NCI-H526 (cell line): Measurements from ENCODE around the gene RNF150.
"Not testable (repeated sequence)": the region's sequence is repeated elsewhere in the genome, so short reads cannot be mapped to it uniquely, and the experiment has no call there.

Experiments used
- DNase-seq, 2 experiments: peaks; one replicate each; lab custom pipeline; 2025; lab: John Stamatoyannopoulos, UW

Gene RNF150

DNA sequence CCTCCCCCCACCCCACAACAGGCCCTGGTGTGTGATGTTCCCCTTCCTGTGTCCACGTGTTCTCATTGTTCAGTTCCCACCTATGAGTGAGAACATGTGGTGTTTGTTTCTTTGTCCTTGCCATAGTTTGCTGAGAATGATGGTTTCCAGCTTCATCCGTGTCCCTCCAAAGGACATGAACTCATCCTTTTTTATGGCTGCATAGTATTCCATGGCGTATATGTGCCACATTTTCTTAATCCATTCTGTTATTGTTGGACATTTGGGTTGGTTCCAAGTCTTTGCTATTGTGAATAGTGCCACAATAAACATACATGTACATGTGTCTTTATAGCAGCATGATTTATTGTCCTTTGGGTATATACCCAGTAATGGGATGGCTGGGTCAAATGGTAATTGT is 312.7 kb downstream of the RNF150 start:
- DNase-seq: not testable (repeated sequence)

DNA sequence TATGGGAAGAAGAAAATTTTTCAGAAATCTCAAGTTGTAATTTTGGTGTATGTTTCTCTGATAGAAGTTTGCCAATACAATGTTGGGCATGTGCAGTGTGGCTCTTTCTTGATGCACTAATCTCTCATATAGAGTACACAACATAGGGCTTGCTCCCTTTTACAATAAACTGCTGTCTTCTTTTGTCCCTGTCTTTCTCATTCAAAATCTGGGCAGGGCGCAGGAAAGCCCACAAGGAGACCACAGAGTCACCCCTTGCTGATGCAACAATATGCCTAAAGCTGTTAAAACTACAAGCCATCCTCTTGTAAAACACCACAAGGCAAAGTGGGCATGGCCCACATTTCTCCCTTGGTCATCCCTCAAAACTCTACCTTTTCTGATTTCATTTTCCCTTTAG is 313.7 kb downstream of the RNF150 start:
- DNase-seq: no peak

DNA sequence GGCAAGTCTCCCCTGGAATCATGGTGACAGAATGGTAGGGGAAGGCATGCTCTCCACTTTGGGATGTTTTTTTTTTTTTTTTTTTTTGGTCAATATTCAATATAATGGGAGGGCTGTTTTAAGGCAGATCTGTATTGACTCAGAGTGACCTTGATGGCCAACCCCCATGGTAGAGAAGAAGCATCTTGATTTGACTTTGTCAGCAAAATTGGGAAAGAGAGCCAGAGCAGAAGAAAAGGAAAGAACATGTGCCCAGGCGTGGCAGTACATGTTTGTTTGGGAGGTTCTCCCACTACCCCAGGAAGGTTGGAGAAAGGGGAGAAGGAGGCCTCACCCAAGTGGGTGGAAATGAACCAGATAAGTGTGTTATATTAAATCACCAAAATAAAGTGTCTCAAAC is 314.8 kb downstream of the RNF150 start:
- no peak for DNase-seq

DNA sequence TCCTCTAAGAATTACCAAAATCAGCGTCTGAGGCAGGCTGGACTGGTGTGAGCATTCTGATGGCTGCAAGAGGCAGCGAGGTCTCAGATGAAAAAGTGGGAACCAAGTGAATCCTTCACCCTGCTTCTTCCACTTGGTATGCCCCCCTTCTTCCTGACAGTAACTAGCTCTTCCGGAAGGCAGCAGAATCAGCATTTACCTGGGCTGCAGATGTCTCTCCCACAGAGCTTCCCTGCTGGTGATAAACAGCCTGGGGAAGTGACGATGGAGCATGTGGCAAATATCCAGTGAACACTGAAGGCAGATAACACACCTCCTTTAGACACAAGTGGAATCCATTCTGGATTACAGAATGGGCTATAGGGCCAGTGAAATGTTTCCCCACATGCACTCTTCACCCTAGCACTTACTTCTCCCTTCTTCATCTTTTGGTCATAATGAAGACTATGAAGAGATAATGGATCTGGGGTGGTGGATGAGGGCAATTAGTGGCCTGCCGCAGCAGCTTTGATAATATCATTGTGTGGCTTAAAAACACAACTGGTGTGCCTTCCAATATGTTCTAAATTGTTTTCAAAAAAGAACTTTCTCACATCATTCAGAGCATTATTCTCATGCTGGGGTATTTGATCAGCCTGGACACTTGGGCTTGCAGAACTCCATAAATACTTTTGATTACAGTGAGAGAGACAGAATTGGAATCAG is 316.3 kb downstream of the RNF150 start:
- no peak for DNase-seq

DNA sequence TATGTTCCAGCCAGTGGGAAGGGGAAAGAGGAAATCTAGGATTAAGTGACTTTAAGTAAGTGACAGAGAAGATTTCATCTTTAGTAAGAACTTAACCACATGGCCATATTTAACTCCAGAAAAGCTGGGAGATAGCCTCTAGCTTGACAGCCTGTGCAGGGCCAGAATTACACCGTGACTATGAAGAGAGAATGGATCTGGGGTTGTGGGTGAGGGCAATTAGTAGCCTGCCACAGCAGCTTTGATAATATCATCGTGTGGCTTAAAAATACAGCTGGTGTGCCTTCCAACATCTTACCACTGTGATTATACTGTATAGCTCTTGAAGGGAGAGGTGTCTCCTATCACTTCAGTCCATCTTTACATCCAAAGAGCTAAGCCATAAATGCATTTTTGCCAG is 319.5 kb downstream of the RNF150 start:
- DNase-seq: no peak

DNA sequence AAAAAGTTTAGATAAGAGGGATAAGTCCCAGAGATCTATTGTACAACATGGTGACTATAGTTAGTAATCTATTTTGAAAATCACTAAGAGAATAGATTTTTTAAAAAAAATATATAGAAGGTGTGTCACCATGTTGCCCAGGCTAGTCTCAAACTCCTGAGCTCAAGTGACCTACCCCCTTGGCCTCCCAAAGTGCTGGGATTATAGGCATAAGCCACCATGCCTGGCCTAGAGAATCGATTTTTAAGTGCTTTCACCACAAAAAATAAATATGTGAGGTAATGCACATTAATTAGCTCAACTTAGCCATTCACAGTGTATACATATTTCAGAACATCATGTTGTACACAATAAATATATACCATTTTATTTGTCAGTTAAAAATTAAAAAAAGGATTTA is 320.4 kb downstream of the RNF150 start:
- DNase-seq: no peak

DNA sequence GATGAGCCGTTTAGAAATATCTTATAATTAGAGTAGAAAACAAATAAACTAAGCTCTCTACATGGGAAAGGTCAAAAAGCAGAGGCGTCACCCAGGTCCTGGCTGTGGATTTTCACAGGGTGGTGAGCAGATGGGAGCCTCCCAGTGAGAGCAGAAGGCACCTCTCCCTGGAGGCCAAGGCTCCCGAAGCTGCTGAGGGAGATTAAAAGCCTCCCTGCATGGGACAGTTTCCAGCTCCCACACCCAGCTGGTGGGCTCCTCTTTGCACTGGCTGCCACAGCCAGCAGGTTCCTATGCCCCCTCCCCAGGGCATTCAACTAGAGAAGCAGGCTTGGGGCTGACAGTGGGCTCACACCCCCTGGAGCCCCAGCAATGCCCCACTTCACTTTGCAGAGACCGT is 321.8 kb downstream of the RNF150 start:
- DNase-seq: no peak

DNA sequence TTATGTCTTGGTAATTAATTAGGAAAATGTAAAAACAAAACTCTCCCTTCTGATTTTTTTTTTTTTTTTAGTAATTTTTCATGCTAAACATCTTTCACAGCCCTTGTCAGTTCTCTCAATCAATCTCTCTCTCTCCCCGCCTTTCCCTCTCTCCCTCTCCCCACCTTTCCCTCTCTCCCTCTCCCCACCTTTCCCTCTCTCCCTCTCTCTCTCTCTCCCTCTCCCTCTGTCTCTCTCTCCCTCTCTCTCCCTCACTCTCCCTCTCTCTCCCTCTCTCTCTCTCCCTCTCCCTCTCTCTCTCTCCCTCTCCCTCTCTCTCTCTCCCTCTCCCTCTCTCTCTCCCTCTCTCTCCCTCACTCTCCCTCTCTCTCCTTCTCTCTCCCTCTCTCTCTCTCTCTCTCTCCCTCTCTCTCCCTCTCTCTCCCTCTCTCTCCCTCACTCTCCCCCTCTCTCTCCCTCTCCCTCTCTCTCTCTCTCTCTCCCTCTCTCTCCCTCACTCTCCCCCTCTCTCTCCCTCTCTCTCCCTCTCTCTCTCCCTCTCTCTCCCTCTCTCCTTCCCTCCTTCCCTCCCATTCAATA is 322.6 kb downstream of the RNF150 start:
- DNase-seq: not testable (repeated sequence)
